ENCODE measurements around the gene SYNGR2.

Gene SYNGR2, protein sequence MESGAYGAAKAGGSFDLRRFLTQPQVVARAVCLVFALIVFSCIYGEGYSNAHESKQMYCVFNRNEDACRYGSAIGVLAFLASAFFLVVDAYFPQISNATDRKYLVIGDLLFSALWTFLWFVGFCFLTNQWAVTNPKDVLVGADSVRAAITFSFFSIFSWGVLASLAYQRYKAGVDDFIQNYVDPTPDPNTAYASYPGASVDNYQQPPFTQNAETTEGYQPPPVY

DNA sequence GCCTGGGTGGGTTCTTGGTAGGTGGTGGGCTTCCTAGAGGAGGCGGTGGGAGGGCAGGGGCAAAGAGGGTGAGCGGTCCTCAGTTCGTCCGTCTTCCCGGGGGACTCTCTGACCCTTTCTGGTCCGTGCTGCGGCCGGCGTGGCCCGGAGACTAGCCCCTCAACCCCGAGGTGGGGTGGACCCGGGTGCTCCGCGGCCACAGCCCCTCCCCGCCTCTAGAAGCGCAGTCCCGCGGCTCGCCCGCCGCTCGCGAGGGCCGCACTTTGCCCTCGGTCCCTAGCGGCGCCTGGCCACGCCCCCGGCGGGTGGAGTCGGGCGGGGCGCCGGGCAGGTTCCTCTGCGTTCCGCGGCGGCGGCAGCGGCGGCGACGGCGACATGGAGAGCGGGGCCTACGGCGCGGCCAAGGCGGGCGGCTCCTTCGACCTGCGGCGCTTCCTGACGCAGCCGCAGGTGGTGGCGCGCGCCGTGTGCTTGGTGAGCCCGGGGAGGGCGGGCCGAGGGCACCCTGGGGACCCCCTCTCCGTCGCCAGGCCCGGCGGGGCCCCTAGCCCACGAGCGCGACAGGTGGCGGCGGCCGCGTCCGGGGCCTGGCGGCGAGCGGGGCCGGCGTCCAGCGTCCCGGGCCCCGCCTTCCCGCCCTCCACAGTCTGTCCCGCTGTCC lies at the start of gene SYNGR2:
Gene SYNGR2, plus strand, starts transcription at position 340 of the 661 bp plus-strand sequence. Its CDS starts 36 bp downstream, at position 376.
- peak; percentile 91 for DNase-seq

- DNase-seq = no peak
Observed at GRCh38 chr17:78118801-78119241, 49.6 kb upstream of the SYNGR2 start.

GRCh38 chr17:78120537-78120936 lies 47.8 kb upstream of the SYNGR2 start:
- no peak for DNase-seq

- DNase-seq = no peak
Observed at GRCh38 chr17:78120971-78121800, 47.2 kb upstream of the SYNGR2 start.

- DNase-seq = no peak
Observed at GRCh38 chr17:78121801-78122215, 46.6 kb upstream of the SYNGR2 start.

DNA sequence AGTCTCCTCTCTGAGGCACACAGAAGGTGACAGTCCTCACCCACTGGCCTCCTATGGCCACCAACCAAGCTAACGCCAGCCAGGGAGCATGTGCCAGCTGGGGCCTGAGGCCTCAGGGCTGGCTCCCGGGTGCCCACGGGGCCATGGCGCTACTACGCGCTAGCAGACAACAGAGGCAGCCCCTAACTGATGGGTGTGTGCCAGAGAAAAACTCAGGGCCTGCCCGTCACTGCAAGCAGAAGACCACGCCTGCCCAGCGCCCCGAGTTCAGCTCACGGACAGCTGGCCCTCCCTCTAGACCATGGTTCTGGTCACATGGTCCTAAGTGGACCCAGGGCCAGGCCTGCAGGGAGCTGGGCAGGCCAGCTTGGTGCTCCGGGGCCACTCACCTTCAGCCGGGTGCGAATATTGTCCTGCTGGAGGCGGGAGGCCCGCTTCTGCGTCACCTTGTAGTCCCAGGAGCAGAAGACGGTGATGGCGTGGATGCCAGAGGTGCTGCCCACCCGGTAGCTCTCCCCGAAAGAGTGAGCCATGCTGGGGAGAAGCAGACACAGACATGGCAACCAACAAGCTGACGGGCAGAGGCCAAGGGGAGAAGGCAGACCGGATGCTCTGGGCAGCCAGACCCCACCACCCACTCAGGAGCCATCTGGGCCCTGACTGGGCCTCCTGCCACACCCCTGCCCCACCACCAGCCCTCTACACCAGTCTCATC lies 46.0 kb upstream of the SYNGR2 start:
- peak; percentile 31 for DNase-seq

DNA sequence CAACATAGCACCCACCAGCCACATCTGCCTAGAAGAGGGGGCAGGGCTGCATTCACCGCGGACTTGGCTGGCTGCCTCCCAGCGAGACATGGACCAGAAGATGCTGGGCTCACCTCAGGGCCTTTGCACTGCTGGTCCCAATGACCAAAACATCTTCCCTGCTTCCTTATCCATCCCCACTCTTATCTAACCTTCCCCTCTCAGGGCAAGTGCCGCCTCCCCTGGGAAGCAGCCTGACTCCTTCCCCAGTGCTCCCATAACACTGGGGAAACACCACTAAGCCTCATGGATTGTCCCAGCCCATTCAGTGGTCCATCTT lies 45.5 kb upstream of the SYNGR2 start:
- DNase-seq = no peak

DNA sequence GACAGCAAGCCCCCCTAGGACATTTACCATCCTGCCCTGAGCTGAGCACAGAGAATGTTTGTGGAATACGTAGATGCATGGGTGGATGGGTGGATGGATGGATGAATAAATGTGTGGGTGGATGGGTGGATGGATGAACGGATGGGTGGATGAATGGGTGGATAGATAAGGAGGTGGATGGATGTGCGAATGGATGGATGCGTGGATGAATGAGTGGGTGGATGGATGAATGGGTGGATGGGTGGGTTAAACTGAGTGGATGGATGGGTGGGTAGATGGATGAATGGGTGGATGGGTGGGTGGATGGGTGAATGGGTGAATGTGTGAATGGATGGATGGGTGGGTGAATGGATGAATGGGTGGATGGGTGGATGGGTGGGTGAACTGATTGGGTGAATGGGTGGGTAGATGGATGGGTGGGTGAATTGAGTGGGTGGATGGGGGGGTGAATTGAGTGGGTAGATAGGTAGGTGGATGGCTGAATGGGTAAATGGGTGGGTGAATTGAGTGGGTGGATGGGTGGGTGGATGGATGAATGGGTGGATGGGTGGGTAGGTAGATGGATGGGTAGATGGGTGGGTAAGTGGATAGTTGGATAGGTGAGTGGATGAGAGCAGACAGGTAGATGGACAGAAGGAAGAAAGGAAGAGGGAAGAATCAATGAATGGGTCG lies 45.0 kb upstream of the SYNGR2 start:
- DNase-seq = no peak

DNA sequence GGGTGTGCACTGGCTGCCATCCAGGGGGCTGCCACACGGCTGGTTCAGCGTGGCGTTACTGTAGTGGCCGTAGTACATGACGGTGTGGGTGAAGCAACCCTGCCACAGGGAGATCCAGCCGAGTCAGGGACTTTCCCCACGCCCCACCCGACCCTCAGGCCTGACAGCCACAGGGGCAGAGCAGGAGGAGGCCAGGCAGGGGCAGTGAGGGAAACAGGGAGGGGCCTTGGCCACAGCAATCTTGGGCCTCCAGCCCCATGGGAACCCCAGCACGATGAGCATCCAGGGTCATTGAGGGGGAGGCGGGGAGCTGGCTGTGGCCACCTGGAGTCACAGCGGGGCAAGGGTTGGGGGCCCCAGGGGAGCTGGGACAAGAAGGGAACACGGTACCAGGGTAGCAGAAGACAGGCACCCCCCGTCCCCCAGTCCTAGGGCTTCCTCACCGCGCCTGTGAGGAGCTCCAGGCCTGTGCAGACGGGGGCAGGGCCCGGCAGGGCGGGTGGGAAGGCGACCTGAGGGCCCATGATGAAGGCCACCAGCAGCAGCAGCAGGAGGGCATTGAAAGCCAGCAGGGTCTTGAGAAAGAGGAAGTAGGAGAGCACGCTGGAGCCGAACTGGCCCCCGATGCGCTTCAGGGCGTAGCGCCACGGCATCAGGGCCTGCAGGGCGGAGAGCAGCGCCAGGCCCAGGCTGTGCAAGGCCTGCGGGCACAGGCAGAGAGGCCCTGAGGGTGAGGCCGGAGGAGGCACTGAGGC lies 44.1 kb upstream of the SYNGR2 start:
- no peak for DNase-seq

DNA sequence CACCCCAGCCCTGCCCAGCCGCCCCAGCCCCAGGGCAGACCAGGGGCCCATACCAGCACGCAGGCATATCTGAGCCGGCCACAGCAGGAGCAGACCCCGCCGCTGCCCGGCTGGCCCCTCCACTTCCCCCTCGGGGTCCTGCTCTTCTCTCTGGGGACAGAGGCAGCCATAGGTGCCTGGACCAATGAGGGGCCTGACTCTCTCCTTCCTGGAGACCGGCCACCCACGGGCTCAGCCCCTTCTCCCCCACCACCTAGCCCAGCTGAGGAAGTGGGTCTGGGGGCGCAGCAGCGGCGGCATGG lies 43.6 kb upstream of the SYNGR2 start:
- no peak for DNase-seq

GRCh38 chr17:78125138-78125913 lies 43.1 kb upstream of the SYNGR2 start:
- DNase-seq = no peak

- no peak for DNase-seq
Observed at GRCh38 chr17:78125976-78126894, 42.1 kb upstream of the SYNGR2 start.

DNA sequence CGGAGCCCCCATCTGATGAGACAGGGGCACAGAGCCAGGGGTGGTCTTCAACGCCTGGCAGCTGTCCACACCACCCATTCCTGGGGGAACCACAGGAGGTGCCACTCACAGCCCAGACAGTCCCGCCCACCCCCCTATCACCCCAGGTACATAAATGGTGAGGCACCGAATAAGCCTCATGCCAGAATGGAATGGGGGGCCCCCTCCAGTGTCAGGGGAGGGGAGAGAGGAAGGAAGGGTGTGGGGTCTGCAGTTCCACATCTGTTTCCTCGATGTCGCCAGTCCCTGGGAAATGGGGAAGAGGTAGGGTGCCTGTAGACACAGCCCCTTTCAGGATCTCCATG lies 41.5 kb upstream of the SYNGR2 start:
- DNase-seq = no peak

DNA sequence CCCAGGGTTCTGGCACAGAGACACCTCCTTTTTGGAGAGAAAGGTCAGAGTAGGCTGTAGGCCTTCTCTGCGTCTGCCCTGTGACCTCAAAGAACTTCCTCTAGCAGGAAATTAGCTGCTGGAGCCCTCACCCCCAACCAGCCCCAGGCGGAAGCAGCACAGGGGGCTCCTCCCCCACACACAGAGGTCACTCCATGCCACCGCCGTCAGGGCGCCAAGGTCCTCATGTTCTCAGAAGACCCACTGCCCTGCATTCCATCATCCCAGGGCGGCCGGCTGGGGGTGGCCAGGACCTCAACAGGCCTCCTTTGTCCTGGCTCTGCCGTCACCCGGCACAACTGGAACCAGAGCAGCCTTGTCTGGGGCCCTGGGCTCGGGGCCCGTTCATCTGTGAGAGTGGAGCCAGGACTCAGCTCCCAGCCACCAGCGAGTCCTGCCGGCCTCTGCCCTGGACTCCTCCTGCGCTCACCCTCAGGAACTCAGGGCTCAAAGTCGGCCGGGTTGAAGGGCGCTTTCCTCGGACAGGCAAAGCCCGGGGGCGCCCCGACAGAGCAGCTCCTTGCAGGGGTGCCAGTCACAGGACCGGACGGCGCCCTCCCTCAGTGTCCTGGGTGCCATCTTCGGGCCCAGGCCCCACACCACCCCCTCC lies 41.0 kb upstream of the SYNGR2 start:
- DNase-seq = peak; percentile 65

- DNase-seq = no peak
Observed at GRCh38 chr17:78127888-78128550, 40.4 kb upstream of the SYNGR2 start.

DNA sequence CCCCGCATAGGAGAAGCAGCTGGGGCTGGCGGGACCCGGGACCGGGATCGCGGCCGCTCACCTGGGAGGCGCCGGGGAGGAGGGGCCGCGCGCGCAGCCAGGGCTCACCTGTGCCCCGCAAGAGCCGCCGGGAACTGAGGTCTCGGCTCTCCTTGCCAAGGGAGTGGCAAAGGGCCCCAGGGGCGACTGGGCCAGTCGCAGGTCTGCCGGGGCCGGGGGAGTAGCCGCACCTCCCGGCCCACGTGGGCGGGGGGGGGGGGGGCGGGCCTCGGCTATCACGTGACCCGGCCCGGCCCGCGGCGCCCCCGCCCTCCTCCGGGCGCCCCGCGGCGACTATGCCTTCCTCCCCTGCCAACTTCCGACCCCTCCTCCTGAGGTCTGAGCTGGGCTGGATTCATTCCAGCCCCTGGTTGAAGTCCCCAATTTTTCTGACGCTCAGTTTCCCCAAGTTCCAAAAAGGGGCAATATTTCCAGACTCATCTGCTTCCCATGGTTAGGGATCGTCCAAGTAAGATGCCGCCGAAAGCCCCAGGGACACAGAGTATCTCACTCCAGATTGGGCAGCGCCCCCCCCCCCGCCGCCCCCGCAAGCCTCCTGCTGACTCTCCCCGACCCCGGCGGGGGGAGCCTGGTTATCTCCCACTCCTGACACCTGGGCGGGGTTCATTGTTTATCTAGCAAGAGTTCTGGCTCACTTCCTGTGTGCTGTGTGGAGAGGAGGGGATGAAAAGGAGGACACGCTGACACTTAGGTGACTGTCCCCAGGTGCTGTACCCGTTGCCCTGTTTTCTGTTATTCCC lies 39.6 kb upstream of the SYNGR2 start, which contains the start of gene TMC6:
Gene TMC6, minus strand, starts transcription at position 205 of the 800 bp plus-strand sequence. CDS start 1,923 bp downstream, outside the sequence.
- peak; percentile 69 for DNase-seq

DNA sequence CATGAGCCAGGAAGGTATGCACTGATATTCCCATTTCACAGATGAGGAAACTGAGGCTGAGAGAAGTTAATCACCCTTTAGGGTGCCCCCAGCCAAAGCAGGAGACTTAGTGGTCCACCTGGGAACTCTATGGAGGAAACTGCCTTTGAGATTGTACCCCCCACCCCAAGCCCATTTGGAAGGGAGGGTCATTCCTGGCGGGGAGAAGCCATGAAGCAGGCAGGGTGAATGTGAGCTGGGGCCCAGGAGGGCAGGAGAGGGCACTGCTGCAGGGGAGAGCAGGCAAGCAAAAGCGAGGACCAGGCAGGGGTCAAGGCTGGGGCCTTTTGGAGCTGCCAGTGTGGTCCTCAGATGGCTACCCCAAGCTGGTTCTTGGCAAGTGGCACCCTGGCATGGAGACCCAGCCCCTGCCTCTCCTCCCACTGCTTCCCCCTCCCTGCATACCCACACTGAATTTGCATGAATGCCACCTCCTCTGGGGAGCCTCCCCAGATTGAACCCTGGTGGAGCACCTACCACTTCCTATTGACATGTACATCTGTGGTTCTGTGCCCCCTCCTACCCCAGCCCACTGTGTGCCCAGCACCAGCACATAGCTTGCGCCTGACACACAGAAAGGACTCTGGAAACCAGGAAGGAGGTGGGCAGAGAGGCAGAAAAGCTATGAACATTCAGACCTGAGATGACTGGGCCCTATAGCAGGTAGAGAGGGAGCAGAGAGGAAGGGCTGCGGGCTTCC lies 38.9 kb upstream of the SYNGR2 start:
- no peak for DNase-seq

- DNase-seq = no peak
Observed at GRCh38 chr17:78130090-78130436, 38.3 kb upstream of the SYNGR2 start.

All from activated CD4-positive, CD25-positive, alpha-beta regulatory T cell treated with anti-CD3 and anti-CD28 coated beads, Interleukin-2, amount 50 U/mL, for 72 hours (primary cell).